Lower leg skin (tissue), 4 donors: ENCODE data around the gene RASGRP4. TPM values are rescaled to one million over a fixed set of nuclear protein-coding genes. Genes with fewer than 3 reads are reported as not detected.

Experiments used
- DNase-seq, 2 donors: peaks; one replicate each; pipeline ENCODE4 v3.0.0-alpha.2; 2019; ENCODE audit warnings: low spot score in 2 of 2
- H3K4me3 ChIP-seq: fragments of 200-600 bp; sonication (generic); 2 replicates; pipeline ENCODE4 v1.5.1; 2017; ENCODE audit warnings: mild to moderate bottlenecking, low read depth; ENCODE audit not compliant: poor library complexity, severe bottlenecking
- CTCF ChIP-seq, 3 donors: fragments of 450-650 bp; IDR thresholded peaks; one replicate each; pipeline ENCODE4 v1.5.1; 2016; ENCODE audit warnings: antibody characterized with exemption in 3 of 3, mild to moderate bottlenecking in 3 of 3, moderate library complexity in 2 of 3
- POLR2A ChIP-seq, 2 donors: fragments of 450-650 bp; IDR thresholded peaks; one replicate each; pipeline ENCODE4 v1.6.1; 2016 to 2017; ENCODE audit warnings: antibody characterized with exemption in 2 of 2, mild to moderate bottlenecking in 1 of 2, moderate library complexity in 1 of 2
- WGBS, 2 donors: methylation state at CpG; one replicate each; pipeline ENCODE4 v1.1.5; 2018; 5-methylcytosine and 5-hydroxymethylcytosine counted together
- intact Hi-C: fragments of 100-400 bp; cut with DNase I; formaldehyde crosslinking; loops from one replicate; pipeline ENCODE4 v1.15.0; 2023; ENCODE audit warnings: low total_unique reads
- total RNA-seq, 4 donors: library from RNA; depleted of rRNA; stranded (reverse); fragments of >200 nt; gene quantifications; one replicate each; pipeline ENCODE4 v1.1.0, GENCODE V29; 2016

The RASGRP4 gene
- total RNA-seq, 4 donors from 2014 or later = 1.3 to 2.3 (median 1.7) TPM

GRCh38 chr19:38457690-38458405 is 31.8 kb upstream of the RASGRP4 start:
- TF ChIP-seq POLR2A (IDR thresholded peaks at IDR 0.05) (no peak), CTCF (IDR thresholded peaks at IDR 0.05) (no peak)
- DNase-seq = no peak
- no peak overlapping the region for H3K4me3 ChIP-seq
- WGBS, 2 donors = 90 to 91% methylated on average over 15 of the region's 15 CpGs
- intact Hi-C loops = no loop called here

GRCh38 chr19:38457202-38457601 is 31.2 kb upstream of the RASGRP4 start:
- DNase-seq = no peak
- intact Hi-C loops = no loop called here
- WGBS, 2 donors = 71 to 74% methylated on average over 5 of the region's 5 CpGs
- no peak overlapping the region for H3K4me3 ChIP-seq
- TF ChIP-seq CTCF (IDR thresholded peaks at IDR 0.05) = no peak
- no peak for TF ChIP-seq POLR2A (IDR thresholded peaks at IDR 0.05)

GRCh38 chr19:38455031-38455430 is 29.0 kb upstream of the RASGRP4 start:
- TF ChIP-seq CTCF (IDR thresholded peaks at IDR 0.05) = no peak
- no peak for TF ChIP-seq POLR2A (IDR thresholded peaks at IDR 0.05)
- intact Hi-C loops = no loop called here
- WGBS, 2 donors = 61 to 64% methylated on average over 4 of the region's 4 CpGs
- H3K4me3 ChIP-seq = no peak overlapping the region
- DNase-seq = no peak

- H3K4me3 ChIP-seq = no peak overlapping the region
- TF ChIP-seq CTCF (IDR thresholded peaks at IDR 0.05) (no peak), POLR2A (IDR thresholded peaks at IDR 0.05) (no peak)
- no peak for DNase-seq
- 81 to 86% methylated on average over 3 of the region's 3 CpGs for WGBS, 2 donors
- intact Hi-C loops = no loop called here
These were observed 27.6 kb upstream of the RASGRP4 start for GRCh38 chr19:38453596-38453995.

- intact Hi-C loops = no loop called here
- DNase-seq = no peak
- TF ChIP-seq POLR2A (IDR thresholded peaks at IDR 0.05) (no peak), CTCF (IDR thresholded peaks at IDR 0.05) (no peak)
- WGBS, 2 donors = 70 to 76% methylated on average over 45 of the region's 45 CpGs
- no peak overlapping the region for H3K4me3 ChIP-seq
These were observed 26.7 kb upstream of the RASGRP4 start for GRCh38 chr19:38452430-38453366.
